Measurements from ENCODE around the gene LPAR3.

Gene LPAR3

DNA sequence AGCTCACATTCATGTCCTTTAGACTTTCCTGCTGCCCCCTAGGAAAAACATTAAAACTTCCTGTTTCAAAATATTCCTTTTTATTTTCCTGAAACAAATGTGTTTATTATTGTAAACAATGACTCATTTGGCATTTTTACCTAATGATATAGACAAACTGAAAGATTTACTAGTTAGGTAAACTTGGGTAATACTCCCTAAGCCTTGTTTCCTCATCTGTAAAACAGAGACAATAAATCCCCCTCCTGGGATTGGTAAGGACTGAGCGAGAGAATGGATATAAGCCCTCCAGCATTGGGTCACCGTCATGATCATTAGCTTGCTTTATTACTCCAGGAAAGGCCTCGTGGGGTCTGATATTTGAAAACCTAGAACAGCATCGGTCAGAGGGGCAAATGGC, 59.8 kb downstream of the LPAR3 start (continued):
- TF ChIP-seq ZNF670 (tag by site-specific recombination; IDR thresholded peaks at IDR 0.05; ENCODE audit: low read depth) (no peak), ZNF155 (tag by site-specific recombination; IDR thresholded peaks at IDR 0.05) (no peak), ZNF341 (tag by site-specific recombination; IDR thresholded peaks at IDR 0.05; ENCODE audit: low read depth) (no peak), GLIS2 (tag by site-specific recombination; IDR thresholded peaks at IDR 0.05) (no peak), ZBTB17 (tag by site-specific recombination; IDR thresholded peaks at IDR 0.05) (0 out of 2 replicates have a peak, but pooled peaks have one; percentile 45), ZNF629 (tag by site-specific recombination; IDR thresholded peaks at IDR 0.05) (peak; percentile 85), ZNF664 (tag by site-specific recombination; IDR thresholded peaks at IDR 0.05) (no peak), TCF7L2 (IDR thresholded peaks at IDR 0.05; ENCODE audit: borderline replicate concordance, low read depth, low read length) (no peak), ZNF114 (tag by site-specific recombination; IDR thresholded peaks at IDR 0.05) (no peak), ZFHX2 (tag by site-specific recombination; conservative IDR thresholded peaks at IDR 0.05) (no peak), ZFP37 (tag by site-specific recombination; IDR thresholded peaks at IDR 0.05) (no peak), ZNF658 (tag by site-specific recombination; IDR thresholded peaks at IDR 0.05) (no peak), ZNF324 (tag by site-specific recombination; IDR thresholded peaks at IDR 0.05) (no peak), ZNF175 (tag by site-specific recombination; IDR thresholded peaks at IDR 0.05) (no peak), ZNF112 (tag by site-specific recombination; IDR thresholded peaks at IDR 0.05) (no peak), ZNF600 (tag by site-specific recombination; IDR thresholded peaks at IDR 0.05) (no peak), ZNF354C (tag by site-specific recombination; IDR thresholded peaks at IDR 0.05; ENCODE audit: borderline replicate concordance, low read depth) (no peak), ZNF404 (tag by site-specific recombination; IDR thresholded peaks at IDR 0.05) (no peak), ZNF777 (tag by site-specific recombination; IDR thresholded peaks at IDR 0.05; ENCODE audit: borderline replicate concordance) (no peak), ZNF274 (IDR thresholded peaks at IDR 0.05; ENCODE audit: low read length) (no peak), ZNF274 (tag by site-specific recombination; IDR thresholded peaks at IDR 0.05; ENCODE audit: borderline replicate concordance) (no peak)
- TF ChIP-seq, protein P1, sequence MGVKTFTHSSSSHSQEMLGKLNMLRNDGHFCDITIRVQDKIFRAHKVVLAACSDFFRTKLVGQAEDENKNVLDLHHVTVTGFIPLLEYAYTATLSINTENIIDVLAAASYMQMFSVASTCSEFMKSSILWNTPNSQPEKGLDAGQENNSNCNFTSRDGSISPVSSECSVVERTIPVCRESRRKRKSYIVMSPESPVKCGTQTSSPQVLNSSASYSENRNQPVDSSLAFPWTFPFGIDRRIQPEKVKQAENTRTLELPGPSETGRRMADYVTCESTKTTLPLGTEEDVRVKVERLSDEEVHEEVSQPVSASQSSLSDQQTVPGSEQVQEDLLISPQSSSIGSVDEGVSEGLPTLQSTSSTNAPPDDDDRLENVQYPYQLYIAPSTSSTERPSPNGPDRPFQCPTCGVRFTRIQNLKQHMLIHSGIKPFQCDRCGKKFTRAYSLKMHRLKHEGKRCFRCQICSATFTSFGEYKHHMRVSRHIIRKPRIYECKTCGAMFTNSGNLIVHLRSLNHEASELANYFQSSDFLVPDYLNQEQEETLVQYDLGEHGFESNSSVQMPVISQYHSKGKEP (tag by site-specific recombination; IDR thresholded peaks at IDR 0.05) = no peak
- TF ChIP-seq, protein P2, sequence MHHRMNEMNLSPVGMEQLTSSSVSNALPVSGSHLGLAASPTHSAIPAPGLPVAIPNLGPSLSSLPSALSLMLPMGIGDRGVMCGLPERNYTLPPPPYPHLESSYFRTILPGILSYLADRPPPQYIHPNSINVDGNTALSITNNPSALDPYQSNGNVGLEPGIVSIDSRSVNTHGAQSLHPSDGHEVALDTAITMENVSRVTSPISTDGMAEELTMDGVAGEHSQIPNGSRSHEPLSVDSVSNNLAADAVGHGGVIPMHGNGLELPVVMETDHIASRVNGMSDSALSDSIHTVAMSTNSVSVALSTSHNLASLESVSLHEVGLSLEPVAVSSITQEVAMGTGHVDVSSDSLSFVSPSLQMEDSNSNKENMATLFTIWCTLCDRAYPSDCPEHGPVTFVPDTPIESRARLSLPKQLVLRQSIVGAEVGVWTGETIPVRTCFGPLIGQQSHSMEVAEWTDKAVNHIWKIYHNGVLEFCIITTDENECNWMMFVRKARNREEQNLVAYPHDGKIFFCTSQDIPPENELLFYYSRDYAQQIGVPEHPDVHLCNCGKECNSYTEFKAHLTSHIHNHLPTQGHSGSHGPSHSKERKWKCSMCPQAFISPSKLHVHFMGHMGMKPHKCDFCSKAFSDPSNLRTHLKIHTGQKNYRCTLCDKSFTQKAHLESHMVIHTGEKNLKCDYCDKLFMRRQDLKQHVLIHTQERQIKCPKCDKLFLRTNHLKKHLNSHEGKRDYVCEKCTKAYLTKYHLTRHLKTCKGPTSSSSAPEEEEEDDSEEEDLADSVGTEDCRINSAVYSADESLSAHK (tag by site-specific recombination; IDR thresholded peaks at IDR 0.05) = no peak
- TF ChIP-seq, protein P3, sequence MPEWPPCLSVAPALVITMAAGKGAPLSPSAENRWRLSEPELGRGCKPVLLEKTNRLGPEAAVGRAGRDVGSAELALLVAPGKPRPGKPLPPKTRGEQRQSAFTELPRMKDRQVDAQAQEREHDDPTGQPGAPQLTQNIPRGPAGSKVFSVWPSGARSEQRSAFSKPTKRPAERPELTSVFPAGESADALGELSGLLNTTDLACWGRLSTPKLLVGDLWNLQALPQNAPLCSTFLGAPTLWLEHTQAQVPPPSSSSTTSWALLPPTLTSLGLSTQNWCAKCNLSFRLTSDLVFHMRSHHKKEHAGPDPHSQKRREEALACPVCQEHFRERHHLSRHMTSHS (tag by site-specific recombination; IDR thresholded peaks at IDR 0.05) = no peak
- TF ChIP-seq, protein P4, sequence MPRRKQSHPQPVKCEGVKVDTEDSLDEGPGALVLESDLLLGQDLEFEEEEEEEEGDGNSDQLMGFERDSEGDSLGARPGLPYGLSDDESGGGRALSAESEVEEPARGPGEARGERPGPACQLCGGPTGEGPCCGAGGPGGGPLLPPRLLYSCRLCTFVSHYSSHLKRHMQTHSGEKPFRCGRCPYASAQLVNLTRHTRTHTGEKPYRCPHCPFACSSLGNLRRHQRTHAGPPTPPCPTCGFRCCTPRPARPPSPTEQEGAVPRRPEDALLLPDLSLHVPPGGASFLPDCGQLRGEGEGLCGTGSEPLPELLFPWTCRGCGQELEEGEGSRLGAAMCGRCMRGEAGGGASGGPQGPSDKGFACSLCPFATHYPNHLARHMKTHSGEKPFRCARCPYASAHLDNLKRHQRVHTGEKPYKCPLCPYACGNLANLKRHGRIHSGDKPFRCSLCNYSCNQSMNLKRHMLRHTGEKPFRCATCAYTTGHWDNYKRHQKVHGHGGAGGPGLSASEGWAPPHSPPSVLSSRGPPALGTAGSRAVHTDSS (tag by site-specific recombination; IDR thresholded peaks at IDR 0.05) = no peak
- TF ChIP-seq, protein P5, sequence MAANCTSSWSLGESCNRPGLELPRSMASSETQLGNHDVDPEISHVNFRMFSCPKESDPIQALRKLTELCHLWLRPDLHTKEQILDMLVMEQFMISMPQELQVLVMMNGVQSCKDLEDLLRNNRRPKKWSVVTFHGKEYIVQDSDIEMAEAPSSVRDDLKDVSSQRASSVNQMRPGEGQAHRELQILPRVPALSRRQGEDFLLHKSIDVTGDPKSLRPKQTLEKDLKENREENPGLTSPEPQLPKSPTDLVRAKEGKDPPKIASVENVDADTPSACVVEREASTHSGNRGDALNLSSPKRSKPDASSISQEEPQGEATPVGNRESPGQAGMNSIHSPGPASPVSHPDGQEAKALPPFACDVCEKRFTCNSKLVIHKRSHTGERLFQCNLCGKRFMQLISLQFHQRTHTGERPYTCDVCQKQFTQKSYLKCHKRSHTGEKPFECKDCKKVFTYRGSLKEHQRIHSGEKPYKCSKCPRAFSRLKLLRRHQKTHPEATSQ (tag by site-specific recombination; IDR thresholded peaks at IDR 0.05) = no peak
- TF ChIP-seq, protein P6, sequence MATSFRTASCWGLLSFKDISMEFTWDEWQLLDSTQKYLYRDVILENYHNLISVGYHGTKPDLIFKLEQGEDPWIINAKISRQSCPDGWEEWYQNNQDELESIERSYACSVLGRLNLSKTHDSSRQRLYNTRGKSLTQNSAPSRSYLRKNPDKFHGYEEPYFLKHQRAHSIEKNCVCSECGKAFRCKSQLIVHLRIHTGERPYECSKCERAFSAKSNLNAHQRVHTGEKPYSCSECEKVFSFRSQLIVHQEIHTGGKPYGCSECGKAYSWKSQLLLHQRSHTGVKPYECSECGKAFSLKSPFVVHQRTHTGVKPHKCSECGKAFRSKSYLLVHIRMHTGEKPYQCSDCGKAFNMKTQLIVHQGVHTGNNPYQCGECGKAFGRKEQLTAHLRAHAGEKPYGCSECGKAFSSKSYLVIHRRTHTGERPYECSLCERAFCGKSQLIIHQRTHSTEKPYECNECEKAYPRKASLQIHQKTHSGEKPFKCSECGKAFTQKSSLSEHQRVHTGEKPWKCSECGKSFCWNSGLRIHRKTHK (tag by site-specific recombination; IDR thresholded peaks at IDR 0.05) = no peak
- TF ChIP-seq, protein P7, sequence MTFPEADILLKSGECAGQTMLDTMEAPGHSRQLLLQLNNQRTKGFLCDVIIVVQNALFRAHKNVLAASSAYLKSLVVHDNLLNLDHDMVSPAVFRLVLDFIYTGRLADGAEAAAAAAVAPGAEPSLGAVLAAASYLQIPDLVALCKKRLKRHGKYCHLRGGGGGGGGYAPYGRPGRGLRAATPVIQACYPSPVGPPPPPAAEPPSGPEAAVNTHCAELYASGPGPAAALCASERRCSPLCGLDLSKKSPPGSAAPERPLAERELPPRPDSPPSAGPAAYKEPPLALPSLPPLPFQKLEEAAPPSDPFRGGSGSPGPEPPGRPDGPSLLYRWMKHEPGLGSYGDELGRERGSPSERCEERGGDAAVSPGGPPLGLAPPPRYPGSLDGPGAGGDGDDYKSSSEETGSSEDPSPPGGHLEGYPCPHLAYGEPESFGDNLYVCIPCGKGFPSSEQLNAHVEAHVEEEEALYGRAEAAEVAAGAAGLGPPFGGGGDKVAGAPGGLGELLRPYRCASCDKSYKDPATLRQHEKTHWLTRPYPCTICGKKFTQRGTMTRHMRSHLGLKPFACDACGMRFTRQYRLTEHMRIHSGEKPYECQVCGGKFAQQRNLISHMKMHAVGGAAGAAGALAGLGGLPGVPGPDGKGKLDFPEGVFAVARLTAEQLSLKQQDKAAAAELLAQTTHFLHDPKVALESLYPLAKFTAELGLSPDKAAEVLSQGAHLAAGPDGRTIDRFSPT (tag by site-specific recombination; IDR thresholded peaks at IDR 0.05) = no peak
- TF ChIP-seq, protein P8, sequence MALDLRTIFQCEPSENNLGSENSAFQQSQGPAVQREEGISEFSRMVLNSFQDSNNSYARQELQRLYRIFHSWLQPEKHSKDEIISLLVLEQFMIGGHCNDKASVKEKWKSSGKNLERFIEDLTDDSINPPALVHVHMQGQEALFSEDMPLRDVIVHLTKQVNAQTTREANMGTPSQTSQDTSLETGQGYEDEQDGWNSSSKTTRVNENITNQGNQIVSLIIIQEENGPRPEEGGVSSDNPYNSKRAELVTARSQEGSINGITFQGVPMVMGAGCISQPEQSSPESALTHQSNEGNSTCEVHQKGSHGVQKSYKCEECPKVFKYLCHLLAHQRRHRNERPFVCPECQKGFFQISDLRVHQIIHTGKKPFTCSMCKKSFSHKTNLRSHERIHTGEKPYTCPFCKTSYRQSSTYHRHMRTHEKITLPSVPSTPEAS (tag by site-specific recombination; IDR thresholded peaks at IDR 0.05) = no peak
